Left renal cortex interstitium (tissue), 4 donors: ENCODE results near the gene TAOK1. TPM values are rescaled to one million over a fixed set of nuclear protein-coding genes. Genes with fewer than 3 reads are reported as not detected.
"Not testable (repeated sequence)": the region's sequence is repeated elsewhere in the genome, so short reads cannot be mapped to it uniquely, and the experiment has no call there.

Experiments used
- DNase-seq, 4 donors: peaks; one replicate each; pipeline ENCODE4 v3.0.0-alpha.2; 2013; ENCODE audit warnings: low read depth in 4 of 4, low spot score in 2 of 4, missing footprints in 1 of 4
- polyA plus RNA-seq, 4 donors: library from polyadenylated mRNA; unstranded; fragments of 120-200 nt; gene quantifications; one replicate each; pipeline ENCODE4 v1.2.1, GENCODE V29; 2013; ENCODE audit not compliant: insufficient read length in 4 of 4

Gene TAOK1
- polyA plus RNA-seq: 10 to 100 TPM; 41.2 to 51.6 (median 45.6) TPM

DNA sequence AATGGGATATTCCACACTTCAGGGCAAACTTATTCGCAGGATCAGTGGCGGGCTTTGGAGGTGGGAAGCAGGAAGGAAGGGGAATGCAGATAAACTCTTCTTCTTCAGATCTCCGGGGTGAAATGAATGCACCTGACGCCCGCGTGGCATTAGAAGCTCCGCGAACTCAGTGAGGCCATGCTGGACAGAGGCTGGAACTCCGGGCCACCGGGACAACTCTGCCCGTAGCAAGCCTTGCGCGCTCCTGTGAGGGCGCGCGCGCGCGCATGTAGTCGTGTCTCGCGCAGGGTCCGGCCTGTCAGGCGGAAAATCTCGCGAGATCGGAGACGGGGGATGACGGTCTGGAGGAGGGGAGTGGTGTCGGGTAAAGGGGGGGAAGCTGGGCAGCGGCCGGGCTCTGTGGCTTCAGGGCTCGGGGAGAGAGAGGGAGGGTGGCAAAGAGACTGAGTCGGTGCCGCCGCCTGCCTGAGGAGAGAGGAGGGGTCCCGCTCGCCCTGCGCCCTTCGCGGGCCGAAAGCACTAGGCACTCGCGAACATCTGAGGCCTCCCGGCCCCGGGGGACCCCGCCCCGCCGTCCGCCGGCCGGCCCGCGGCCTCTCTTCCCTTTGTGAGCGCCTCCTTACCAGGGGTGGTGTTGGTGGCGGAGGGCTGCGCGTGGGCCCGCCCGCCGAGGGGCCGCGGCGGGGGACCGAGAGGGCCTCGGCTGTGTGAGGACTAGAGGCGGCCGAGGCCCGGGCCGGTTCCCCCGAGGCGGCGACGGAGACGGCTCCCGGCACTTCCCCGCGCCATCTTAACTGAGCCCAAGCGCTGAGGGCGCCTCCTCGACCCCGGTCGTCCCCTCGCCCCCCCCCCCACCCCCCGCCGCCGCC, at the start of gene TAOK1:
TAOK1 (plus strand) TSS at position 382 of the 869 bp plus-strand sequence. CDS start 61,186 bp downstream, outside the sequence.
- DNase-seq: peak; percentile 90 to 99 (median 98)

GRCh38 chr17:29341726-29342125, 48.4 kb upstream of the TAOK1 start:
- no peak for DNase-seq

- DNase-seq: no peak
Observed at GRCh38 chr17:29342158-29342765, 47.9 kb upstream of the TAOK1 start.

GRCh38 chr17:29344201-29344856, 45.8 kb upstream of the TAOK1 start:
- DNase-seq: no peak

DNA sequence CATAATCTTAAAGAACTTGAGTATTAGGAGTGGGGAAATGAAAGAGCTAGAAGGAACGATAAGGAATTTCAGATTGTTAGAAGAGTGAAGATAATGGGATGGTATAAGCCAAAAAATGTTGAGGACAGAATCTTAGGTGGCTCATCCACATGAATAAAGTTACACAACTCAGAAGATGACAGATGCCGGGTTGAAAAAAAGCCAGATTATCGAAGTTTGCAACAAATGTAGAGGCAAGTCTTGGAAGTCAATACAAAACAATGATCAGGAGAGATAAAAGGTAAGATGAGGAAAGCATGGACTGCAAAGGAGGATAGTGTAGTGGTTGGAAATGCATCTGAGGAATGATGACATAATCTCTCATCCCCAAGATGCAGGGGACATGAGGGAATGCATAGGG, 45.1 kb upstream of the TAOK1 start:
- DNase-seq: no peak

DNA sequence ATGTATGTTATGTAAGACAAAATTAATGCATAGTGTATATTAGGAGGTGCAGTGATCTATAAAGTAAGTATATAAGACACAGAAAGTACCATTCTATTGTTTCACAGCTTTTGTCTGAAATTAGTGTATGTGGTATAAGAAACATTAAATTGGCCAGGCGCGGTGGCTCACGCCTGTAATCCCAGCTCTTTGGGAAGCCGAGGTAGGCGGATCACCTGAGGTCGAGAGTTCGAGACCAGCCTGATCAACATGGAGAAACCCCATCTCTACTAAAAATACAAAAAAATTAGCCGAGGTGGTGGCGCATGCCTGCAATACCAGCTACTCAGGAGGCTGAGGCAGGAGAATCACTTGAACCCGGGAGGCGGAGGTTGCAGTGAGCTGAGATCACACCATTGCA, 44.7 kb upstream of the TAOK1 start:
- not testable (repeated sequence) for DNase-seq

DNA sequence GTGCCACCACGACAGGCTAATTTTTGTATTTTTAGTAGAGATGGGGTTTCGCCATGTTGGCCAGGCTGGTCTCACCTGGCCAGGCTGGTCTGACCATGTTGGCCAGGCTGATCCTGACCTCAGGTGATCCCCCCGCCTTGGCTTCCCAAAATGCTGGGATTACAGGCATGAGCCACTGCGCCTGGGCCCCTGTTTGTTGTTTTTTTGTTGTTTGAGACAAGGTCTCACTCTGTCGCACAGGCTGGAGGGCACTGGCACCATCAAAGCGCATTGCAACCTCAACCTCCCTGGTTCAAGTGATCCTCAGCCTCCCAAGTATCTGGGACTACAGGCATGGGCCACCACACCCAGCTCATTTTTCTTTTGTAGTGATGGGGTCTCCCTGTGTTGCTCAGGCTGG, 43.7 kb upstream of the TAOK1 start:
- no peak for DNase-seq

GRCh38 chr17:29347831-29348629, 42.1 kb upstream of the TAOK1 start:
- no peak for DNase-seq

- DNase-seq: no peak
Observed at GRCh38 chr17:29349409-29349808, 40.8 kb upstream of the TAOK1 start.

GRCh38 chr17:29352146-29352545, 38.0 kb upstream of the TAOK1 start:
- no peak for DNase-seq

DNA sequence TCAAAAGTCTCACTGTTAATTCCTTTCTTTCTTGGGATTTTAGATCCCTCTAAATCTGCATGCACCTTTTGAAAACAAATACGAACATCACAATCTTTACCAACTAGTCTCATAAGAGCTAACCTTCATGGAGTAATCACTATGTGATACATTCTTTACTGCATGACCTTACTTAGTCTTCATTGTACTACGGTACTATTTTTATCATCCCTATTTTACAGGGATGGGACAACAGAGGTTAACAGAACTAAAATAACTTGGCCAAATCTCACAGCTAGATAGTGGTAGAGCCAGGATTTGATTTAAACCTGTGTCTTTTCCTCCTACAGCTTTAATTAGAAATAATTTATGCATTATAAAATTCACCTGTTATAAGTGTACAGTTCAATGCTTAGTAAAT, 32.9 kb upstream of the TAOK1 start:
- DNase-seq: no peak

DNA sequence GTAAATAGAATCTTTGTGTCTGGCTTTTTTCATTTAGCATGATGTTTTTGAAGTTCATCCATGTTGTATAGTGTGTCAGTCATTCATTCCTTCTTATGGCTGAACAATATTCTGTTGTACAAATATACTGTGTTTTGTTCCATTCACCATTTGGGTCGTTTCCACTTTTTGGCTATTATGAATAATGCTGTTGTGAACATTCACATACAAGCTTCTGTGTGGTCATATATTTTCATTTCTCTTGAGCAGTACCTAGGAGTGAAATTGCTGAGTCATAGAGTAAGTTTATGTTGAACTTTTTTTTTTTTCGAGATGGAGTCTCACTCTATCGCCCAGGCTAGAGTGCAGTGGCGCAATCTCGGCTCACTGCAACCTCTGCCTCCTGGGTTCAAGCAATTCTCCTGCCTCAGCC, 32.3 kb upstream of the TAOK1 start:
- no peak for DNase-seq

DNA sequence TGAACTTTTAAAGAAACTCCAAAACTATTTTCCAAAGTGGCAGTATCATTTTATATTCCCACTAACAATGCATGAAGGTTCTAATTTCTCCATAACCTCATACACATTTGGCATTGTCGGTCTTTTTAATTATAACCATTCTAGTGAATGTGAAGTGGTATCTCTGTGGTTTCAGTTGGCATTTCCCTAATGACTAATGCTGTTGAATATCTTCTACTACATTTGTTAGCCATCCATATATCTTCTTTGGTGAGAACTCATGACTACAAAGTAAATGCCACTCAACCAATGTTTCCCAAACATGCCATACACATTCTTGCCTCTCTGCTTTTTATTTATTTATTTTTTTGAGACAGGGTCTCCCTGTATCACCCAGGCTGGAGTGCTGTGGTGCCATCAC, 31.7 kb upstream of the TAOK1 start:
- no peak for DNase-seq

DNA sequence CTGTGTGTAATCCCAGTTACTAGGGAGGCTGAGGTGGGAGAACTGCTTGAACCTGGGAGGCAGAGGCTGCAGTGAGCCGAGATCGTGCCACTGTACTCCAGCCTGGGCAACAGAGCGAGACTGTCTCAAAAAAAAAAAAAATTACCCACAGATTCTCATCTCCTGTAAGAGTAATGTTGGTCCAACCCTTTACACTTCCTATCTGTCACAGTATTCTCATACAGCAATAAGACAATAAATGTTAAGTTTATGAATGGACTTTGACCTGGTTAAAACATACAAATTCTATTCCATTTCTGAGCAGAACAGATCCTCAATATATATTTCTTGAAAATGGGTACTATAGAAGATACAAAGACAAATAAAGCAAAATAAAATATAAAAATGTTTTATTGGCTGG, 30.4 kb upstream of the TAOK1 start:
- DNase-seq: no peak

DNA sequence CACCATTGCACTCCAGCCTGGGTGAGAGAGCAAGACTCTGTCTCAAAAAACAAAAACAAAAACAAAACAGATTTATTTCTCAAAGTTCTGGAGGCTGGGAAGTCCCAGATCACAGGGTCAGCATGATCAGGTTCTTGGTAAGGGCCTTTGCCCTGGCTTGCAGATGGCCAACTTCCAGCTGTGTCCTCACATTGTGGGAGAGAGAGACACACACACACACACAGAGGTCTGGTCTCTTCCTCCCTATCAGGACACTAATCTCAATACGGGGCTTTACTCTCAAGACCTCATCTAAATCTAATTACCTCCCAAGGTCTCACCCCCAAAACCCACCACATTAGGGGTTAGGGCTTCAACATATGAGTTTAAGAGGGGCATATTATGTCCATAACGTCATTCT, 26.4 kb upstream of the TAOK1 start:
- no peak for DNase-seq

DNA sequence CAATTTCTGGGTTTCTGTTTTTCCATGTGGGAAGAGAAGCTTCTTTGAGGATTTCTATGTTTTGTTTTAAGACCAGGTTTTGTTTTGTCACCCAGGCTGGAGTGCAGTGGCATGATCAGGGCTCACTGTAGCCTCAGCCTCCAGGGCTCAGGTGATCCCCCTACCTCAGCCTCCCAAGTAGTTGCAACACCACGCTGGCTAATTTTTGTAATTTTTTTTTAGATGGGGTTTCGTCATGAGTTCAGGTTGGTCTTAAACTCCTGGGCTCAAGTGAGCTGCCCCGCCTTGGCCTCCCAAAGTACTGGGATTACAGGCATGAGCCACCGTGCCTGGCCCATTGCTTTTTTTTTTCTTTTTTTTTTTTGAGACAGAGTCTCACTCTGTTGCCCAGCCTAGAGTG, 25.5 kb upstream of the TAOK1 start:
- DNase-seq: no peak

DNA sequence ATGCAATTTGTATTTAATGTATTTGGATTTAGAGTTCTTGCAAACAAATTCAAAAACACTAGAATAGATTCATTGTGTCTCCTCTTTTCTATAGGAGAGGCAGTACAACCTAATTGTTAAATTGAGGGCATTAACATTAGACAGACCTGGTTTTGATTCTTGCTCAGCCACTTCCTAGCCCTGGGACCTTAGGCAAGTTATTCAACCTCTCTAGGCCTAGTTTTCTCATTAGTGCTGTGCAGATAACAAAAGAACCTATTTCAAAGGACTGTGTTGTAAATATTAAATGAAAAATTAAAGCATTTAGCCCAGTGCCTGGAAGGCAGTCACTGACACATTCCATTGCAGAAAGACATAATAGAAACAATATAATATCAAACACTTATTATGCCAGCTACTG, 22.0 kb upstream of the TAOK1 start:
- no peak for DNase-seq

DNA sequence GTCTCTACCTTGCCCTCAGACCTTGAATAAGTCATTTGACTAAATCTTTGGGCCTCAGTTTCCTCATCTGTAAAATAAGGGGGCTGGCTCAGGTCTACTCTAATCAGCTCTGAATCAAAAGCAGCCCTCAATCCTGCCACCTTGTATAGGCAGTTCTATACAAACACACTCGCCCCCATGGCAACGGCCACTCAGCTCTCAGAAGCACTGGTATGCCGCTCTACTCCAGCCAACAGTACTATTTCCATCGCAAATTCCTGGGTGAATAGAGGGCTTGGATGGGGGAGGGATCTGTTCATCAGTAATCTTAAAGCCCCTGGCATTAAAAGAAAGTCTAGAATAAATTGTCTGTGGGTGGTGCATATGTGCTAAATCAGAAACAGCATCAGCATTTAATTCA, 21.2 kb upstream of the TAOK1 start:
- no peak for DNase-seq

- peak in 3 of 4 donors; percentile 76 to 86 (median 82) for DNase-seq
Observed at GRCh38 chr17:29369831-29370735, 20.1 kb upstream of the TAOK1 start.
